ENCODE results near the gene KIAA0586. TPM values are rescaled to one million over a fixed set of nuclear protein-coding genes. Genes with fewer than 3 reads are reported as not detected.

The KIAA0586 gene
- total and polyA plus RNA-seq, 10 of the 15 experiments (the other 5 are each of a cell fraction or from before 2014, with no cell fraction given): 7.1 to 27.6 (median 19.1) TPM

GRCh38 chr14:58597041-58597440 lies 169.5 kb downstream of the KIAA0586 start:
- Histone ChIP-seq H4K20me1 (ENCODE audit: control insufficient read depth, insufficient read depth) (no peaks in the 10 kb centered on the region), H3K36me3 (ENCODE audit: control insufficient read depth in 2 of 2, insufficient read depth in 2 of 2, low read length in 1 of 2) (no peaks in the 10 kb centered on the region), H3K79me2 (ENCODE audit: control insufficient read depth, insufficient read depth, low read length) (no peaks in the 10 kb centered on the region), H3K9me3 (replicated peaks; ENCODE audit: control insufficient read depth, insufficient read depth, low read length) (no peaks in the 10 kb centered on the region), H3K4me3 (no peak overlapping the region), H3K27ac (ENCODE audit: control insufficient read depth, insufficient read depth) (no peak overlapping the region), H3K4me2 (ENCODE audit: control insufficient read depth, insufficient read depth) (no peak overlapping the region), H2AFZ (ENCODE audit: control insufficient read depth, low read depth, low read length) (no peak overlapping the region), H3K4me1 (ENCODE audit: control insufficient read depth, insufficient read depth, low read length) (no peaks in the 10 kb centered on the region), H3K9ac (ENCODE audit: control insufficient read depth, insufficient read depth, low read length) (no peak overlapping the region), H3K27me3 (replicated peaks in 1 of 2; ENCODE audit: control insufficient read depth in 2 of 2, insufficient read depth in 2 of 2, low read length in 1 of 2) (no peaks in the 10 kb centered on the region)
- ChIA-PET CTCF (interaction anchor here (1.4 kb wide), 1 partner anchor 12 kb away, joined by 4 read pairs; no protein-coding TSS in a partner anchor), SMC1A (ENCODE audit: uncharacterized antibody, unreplicated experiment) (no interaction called here), POLR2A (no interaction called here), RAD21 (ENCODE audit: unreplicated experiment) (no interaction called here)
- BruUV-seq (replicated peaks): no TSS peak
- ATAC-seq (no peak), FAIRE-seq (no peak), DNase-seq (ENCODE audit: low read depth, low spot score) (no peak)
- WGBS (ENCODE audit: insufficient coverage, insufficient replicate concordance, low lambda C conversion rate, missing lambda C conversion rate): 17% methylated on average over 4 of the region's 4 CpGs
- intact Hi-C loops (cut with micrococcal nuclease; ENCODE audit: unreplicated experiment): no loop called here
- in situ Hi-C loops (cut with MboI): no loop called here
- TF ChIP-seq RFX5 (IDR thresholded peaks at IDR 0.05; ENCODE audit: low read depth, low read length): no peak
- no peak for TF ChIP-seq BMI1 (IDR thresholded peaks at IDR 0.05; ENCODE audit: borderline replicate concordance)
- TF ChIP-seq KDM1A (IDR thresholded peaks at IDR 0.05; ENCODE audit: borderline replicate concordance): no peak
- TF ChIP-seq MXI1 (IDR thresholded peaks at IDR 0.05; ENCODE audit: low read depth, low read length): no peak
- no peak for TF ChIP-seq HDAC6 (IDR thresholded peaks at IDR 0.05; ENCODE audit: unreplicated experiment)
- no peak for TF ChIP-seq CHD2 (IDR thresholded peaks at IDR 0.05; ENCODE audit: borderline replicate concordance, low read depth, low read length)
- no peak for TF ChIP-seq ZBTB33 (IDR thresholded peaks at IDR 0.05)
- TF ChIP-seq MEF2B (IDR thresholded peaks at IDR 0.05; ENCODE audit: partially characterized antibody, poor library complexity, severe bottlenecking): no peak
- no peak for TF ChIP-seq ZNF217 (IDR thresholded peaks at IDR 0.05)
- TF ChIP-seq HDGF (IDR thresholded peaks at IDR 0.05): no peak
- TF ChIP-seq NBN (IDR thresholded peaks at IDR 0.05): no peak
- no peak for TF ChIP-seq STAT3 (IDR thresholded peaks at IDR 0.05; ENCODE audit: low read depth, low read length)
- no peak for TF ChIP-seq CBX5 (IDR thresholded peaks at IDR 0.05; ENCODE audit: low read depth)
- no peak for TF ChIP-seq EP300 (IDR thresholded peaks at IDR 0.05; ENCODE audit: borderline replicate concordance in 1 of 2, control insufficient read depth in 1 of 2, low read depth in 2 of 2, low read length in 2 of 2)
- no peak for TF ChIP-seq CTCF (IDR thresholded peaks at IDR 0.05 in 2 of 3, conservative IDR thresholded peaks at IDR 0.05 in 1 of 3; ENCODE audit: control insufficient read depth in 2 of 3, extremely low read depth in 1 of 3, insufficient read depth in 1 of 3, low read depth in 3 of 3, low read length in 3 of 3)
- TF ChIP-seq ZZZ3 (IDR thresholded peaks at IDR 0.05; ENCODE audit: control insufficient read depth, insufficient read length, low read depth): no peak
- TF ChIP-seq ZBTB4 (CRISPR knock-in tag; IDR thresholded peaks at IDR 0.05): no peak

All from GM12878 (cell line).